Body of pancreas (tissue), 4 donors: ENCODE data around the gene AP3D1. TPM values are rescaled to one million over a fixed set of nuclear protein-coding genes. Genes with fewer than 3 reads are reported as not detected.

Experiments
- ATAC-seq: fragments of 150-250 bp; one replicate; pipeline ENCODE4 v1.9.1; 2016
- DNase-seq, 4 donors: peaks; one replicate each; pipeline ENCODE4 v3.0.0-alpha.2; 2019
- H3K27ac ChIP-seq, 4 donors: fragments of 200-600 bp; sonication (generic); 1 replicate in 3 of 4; 2 replicates in 1 of 4; pipeline versions ENCODE4 v1.5.1 to v1.6.1; 2016 to 2019; ENCODE audit warnings: mild to moderate bottlenecking in 1 of 4, mixed read lengths in 1 of 4, moderate library complexity in 1 of 4
- H3K27me3 ChIP-seq, 2 donors: fragments of 200-600 bp; sonication (generic); one replicate each; pipeline ENCODE4 v1.6.0; 2016; ENCODE audit warnings: mild to moderate bottlenecking in 1 of 2
- H3K36me3 ChIP-seq, 2 donors: fragments of 200-600 bp; sonication (generic); replicated peaks in 1 of 2; 2 replicates each; pipeline ENCODE4 v1.5.1; 2016; ENCODE audit warnings: low read depth in 2 of 2; ENCODE audit not compliant: insufficient read depth in 1 of 2
- H3K4me1 ChIP-seq: fragments of 200-600 bp; sonication (generic); one replicate; pipeline ENCODE4 v1.6.0; 2016
- H3K4me3 ChIP-seq, 2 donors: fragments of 200-600 bp; sonication (generic); 1 replicate in 1 of 2; 2 replicates in 1 of 2; pipeline ENCODE4 v1.5.1; 2016 to 2019
- H3K9me3 ChIP-seq, 3 donors: fragments of 200-600 bp; sonication (generic); 1 replicate in 2 of 3; 2 replicates in 1 of 3; pipeline ENCODE4 v1.5.1; 2016
- POLR2A ChIP-seq, 3 donors: fragments of 450-650 bp; IDR thresholded peaks; one replicate each; pipeline ENCODE4 v1.6.1; 2016; ENCODE audit warnings: antibody characterized with exemption in 3 of 3, mild to moderate bottlenecking in 2 of 3
- WGBS, 2 donors: methylation state at CpG; one replicate each; pipeline ENCODE4 v1.1.5; 2017; 5-methylcytosine and 5-hydroxymethylcytosine counted together
- intact Hi-C: fragments of 100-400 bp; cut with DNase I; formaldehyde crosslinking; loops from one replicate; pipeline ENCODE4 v1.15.1; 2023
- total RNA-seq, 2 donors: library from RNA; depleted of rRNA; stranded (reverse); fragments of >200 nt; gene quantifications; one replicate each; pipeline ENCODE4 v1.1.0, GENCODE V29; 2016
- TF ChIP-seq, protein P1 (sequence below), 7 experiments: fragments of 450-650 bp in 4 of 7; fragments of 200-600 bp in 3 of 7; sonication (generic) in 3 of 7; IDR thresholded peaks; one replicate each; pipeline ENCODE4 v1.5.1; 2016 to 2019; ENCODE audit warnings: antibody characterized with exemption in 7 of 7

AP3D1 gene
- total RNA-seq, 2 donors from 2014 or later, result 77.0 to 124 TPM

DNA sequence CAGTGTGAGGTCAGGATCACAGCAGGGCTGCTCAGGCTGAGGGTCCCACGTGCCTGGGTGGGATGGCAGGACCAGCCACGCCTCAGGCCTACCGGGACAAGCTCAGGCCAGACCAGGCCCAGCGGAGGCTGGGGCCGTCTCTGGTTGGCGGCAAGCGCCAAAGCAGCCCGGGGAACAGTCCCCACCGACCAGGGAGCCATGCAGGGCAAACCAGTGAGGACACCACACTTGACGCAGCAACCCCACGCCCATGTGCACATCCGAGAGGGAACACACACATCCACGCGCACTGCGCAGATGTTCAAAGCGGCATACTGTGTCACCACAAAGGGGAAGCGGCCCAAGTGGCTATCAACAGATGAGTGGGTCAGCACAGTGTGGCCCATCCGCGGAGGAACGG, 39.5 kb downstream of the AP3D1 start:
- no peak for TF ChIP-seq POLR2A (IDR thresholded peaks at IDR 0.05)
- TF ChIP-seq, protein P1, sequence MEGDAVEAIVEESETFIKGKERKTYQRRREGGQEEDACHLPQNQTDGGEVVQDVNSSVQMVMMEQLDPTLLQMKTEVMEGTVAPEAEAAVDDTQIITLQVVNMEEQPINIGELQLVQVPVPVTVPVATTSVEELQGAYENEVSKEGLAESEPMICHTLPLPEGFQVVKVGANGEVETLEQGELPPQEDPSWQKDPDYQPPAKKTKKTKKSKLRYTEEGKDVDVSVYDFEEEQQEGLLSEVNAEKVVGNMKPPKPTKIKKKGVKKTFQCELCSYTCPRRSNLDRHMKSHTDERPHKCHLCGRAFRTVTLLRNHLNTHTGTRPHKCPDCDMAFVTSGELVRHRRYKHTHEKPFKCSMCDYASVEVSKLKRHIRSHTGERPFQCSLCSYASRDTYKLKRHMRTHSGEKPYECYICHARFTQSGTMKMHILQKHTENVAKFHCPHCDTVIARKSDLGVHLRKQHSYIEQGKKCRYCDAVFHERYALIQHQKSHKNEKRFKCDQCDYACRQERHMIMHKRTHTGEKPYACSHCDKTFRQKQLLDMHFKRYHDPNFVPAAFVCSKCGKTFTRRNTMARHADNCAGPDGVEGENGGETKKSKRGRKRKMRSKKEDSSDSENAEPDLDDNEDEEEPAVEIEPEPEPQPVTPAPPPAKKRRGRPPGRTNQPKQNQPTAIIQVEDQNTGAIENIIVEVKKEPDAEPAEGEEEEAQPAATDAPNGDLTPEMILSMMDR (IDR thresholded peaks at IDR 0.05), result no peak
- Histone ChIP-seq H3K27me3 (no peaks in the 10 kb centered on the region), H3K36me3 (peaks cover 58 to 84% of the 10 kb centered on the region in 2 donors), H3K4me1 (no peaks in the 10 kb centered on the region), H3K27ac (no peak overlapping the region), H3K9me3 (no peaks in the 10 kb centered on the region), H3K4me3 (no peak overlapping the region)
- intact Hi-C loops, result loop anchor here (5.0 kb wide), 1 partner anchor 35 kb away; no protein-coding TSS in a partner anchor
- WGBS, 2 donors, result 93 to 95% methylated on average over 10 to 17 of the region's 20 CpGs
- ATAC-seq, result no peak
- no peak for DNase-seq

DNA sequence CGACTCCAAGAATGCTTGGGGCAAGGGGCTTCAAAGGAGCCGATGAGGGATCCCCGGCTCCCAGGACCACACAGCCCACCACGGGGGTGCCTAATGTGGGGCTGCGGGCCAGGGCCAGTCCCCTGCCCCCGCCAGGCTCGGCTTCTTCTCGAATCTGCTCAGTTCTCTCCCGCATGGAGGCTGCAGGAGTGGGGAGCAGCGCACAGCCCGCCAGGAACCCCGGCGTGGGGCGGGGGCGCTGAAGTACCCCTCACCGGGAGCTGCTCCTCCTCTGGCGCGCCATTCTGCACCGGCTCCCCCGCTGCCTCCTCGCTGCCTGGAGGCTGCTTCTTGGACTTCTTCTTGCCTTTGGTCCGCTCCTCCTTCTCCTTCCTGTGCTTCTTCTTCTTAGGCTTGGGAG, 39.9 kb downstream of the AP3D1 start:
- TF ChIP-seq, protein P1 (IDR thresholded peaks at IDR 0.05), result no peak
- TF ChIP-seq POLR2A (IDR thresholded peaks at IDR 0.05), result no peak
- WGBS, 2 donors, result 93 to 96% methylated on average over 17 to 22 of the region's 22 CpGs
- Histone ChIP-seq H3K9me3 (no peaks in the 10 kb centered on the region), H3K4me1 (no peaks in the 10 kb centered on the region), H3K27ac (no peak overlapping the region), H3K27me3 (no peaks in the 10 kb centered on the region), H3K4me3 (no peak overlapping the region), H3K36me3 (peaks cover 53 to 83% of the 10 kb centered on the region in 2 donors)
- ATAC-seq (no peak), DNase-seq (no peak)
- intact Hi-C loops, result loop anchor here (5.0 kb wide), 1 partner anchor 36 kb away; no protein-coding TSS in a partner anchor

DNA sequence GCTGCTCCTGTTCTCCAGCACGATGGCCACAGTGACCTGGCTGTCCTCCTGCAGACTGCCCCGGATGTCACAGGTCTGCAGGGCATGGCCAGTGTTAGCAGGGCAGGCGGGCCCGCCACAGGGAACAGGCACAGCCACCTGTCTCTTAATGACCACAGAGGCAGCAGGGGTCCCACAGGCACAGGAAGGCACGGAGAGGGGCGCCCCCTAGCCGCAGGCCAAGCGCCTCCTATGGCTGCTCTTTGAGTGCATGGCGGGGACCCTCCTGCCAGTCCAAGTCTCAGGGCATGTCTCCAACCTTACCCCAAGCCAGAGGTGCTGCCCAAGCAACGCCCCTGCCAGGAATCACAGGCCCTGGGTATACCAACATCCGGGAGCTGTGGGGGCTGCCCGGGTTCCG, 40.5 kb downstream of the AP3D1 start:
- no peaks in the 10 kb centered on the region for H3K4me1 ChIP-seq
- WGBS, 2 donors, result 98% methylated on average over 13 of the region's 13 CpGs; no CpG with 5 or more reads in 1 of the 2 donors
- DNase-seq, result no peak
- H3K27me3 ChIP-seq, result no peaks in the 10 kb centered on the region
- intact Hi-C loops, result loop anchor here (5.0 kb wide), 1 partner anchor 36 kb away; no protein-coding TSS in a partner anchor
- TF ChIP-seq POLR2A (IDR thresholded peaks at IDR 0.05), result no peak
- TF ChIP-seq, protein P1 (IDR thresholded peaks at IDR 0.05), result no peak
- peaks cover 54 to 81% of the 10 kb centered on the region in 2 donors for H3K36me3 ChIP-seq
- no peak overlapping the region for H3K4me3 ChIP-seq
- H3K9me3 ChIP-seq, result no peaks in the 10 kb centered on the region
- H3K27ac ChIP-seq, result no peak overlapping the region
- no peak for ATAC-seq

DNA sequence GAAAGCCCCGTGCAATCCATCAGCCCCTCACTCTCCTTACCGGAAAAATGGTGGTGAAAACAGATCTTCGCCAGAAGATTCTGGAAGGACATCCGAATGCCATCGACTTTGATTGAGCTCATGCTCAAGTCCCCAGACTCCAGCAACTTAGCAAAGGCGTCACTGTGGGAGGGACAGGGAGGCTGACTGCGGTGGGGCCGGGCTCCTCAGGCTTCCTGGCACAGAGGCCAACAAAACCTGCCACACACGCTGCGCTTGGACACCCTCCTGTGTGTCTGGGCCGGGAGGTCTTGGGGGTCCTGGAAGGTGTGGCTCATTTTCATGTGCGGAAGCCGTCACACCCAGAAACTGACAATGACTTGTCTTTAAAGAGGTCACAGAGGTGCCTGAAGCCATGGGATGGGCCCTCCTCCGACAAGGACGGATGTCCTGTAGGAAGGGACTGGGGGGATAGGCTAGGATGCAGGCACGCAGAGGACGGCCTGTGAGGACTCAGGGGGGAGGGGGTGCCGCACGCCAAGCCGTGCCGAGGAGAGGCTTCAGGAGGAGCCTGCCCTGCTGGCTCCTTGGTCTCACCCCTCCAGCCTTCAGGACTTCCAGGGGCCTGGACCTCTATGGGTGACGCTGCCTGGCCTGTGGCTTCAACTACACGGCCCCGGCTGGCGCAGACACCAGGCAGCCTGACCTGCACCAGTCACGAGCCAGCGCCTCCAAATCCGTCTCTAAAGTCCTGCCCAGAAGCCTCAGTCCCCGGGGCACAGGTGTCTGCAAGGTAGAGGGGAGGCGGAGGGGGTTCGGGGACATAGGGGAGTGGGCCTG, 42.1 kb downstream of the AP3D1 start:
- Histone ChIP-seq H3K36me3 (peaks cover 48 to 65% of the 10 kb centered on the region in 2 donors), H3K4me3 (no peak overlapping the region), H3K27ac (no peak overlapping the region), H3K27me3 (no peaks in the 10 kb centered on the region), H3K4me1 (no peaks in the 10 kb centered on the region), H3K9me3 (no peaks in the 10 kb centered on the region)
- no peak for ATAC-seq
- intact Hi-C loops, result no loop called here
- 94 to 95% methylated on average over 28 to 30 of the region's 31 CpGs for WGBS, 2 donors
- TF ChIP-seq POLR2A (IDR thresholded peaks at IDR 0.05), result no peak
- TF ChIP-seq, protein P1 (IDR thresholded peaks at IDR 0.05), result no peak
- no peak for DNase-seq
